Left lung (tissue), 10 donors: Measurements from ENCODE around the gene GRM1. TPM values are rescaled to one million over a fixed set of nuclear protein-coding genes. Genes with fewer than 3 reads are reported as not detected.
"Not testable (repeated sequence)": the region's sequence is repeated elsewhere in the genome, so short reads cannot be mapped to it uniquely, and the experiment has no call there.

Experiments
- ATAC-seq: fragments of 200-7000 bp; cut with Tn5 transposase; one replicate; pipeline ENCODE4 v1.9.1; 2020; ENCODE audit warnings: moderate library complexity
- DNase-seq, 4 donors: peaks; one replicate each; pipeline ENCODE4 v3.0.0-alpha.2; 2013 to 2020
- H3K27ac ChIP-seq, 2 donors: fragments of 200-600 bp; sonication (generic) in 1 of 2; one replicate each; pipeline versions ENCODE4 v1.5.0 to v1.8.0; 2020 to 2021
- H3K27me3 ChIP-seq, 2 donors: fragments of 200-600 bp; sonication (generic) in 1 of 2; one replicate each; pipeline versions ENCODE4 v1.5.0 to v1.8.0; 2020 to 2021
- H3K36me3 ChIP-seq, 2 donors: fragments of 200-600 bp; sonication (generic) in 1 of 2; one replicate each; pipeline versions ENCODE4 v1.5.0 to v1.8.0; 2020 to 2021
- H3K4me1 ChIP-seq, 2 donors: fragments of 200-600 bp; one replicate each; pipeline ENCODE4 v1.8.0; 2021
- H3K4me3 ChIP-seq, 2 donors: fragments of 200-600 bp; sonication (generic) in 1 of 2; one replicate each; pipeline versions ENCODE4 v1.5.0 to v1.8.0; 2020 to 2021; ENCODE audit warnings: mild to moderate bottlenecking in 1 of 2
- H3K9me3 ChIP-seq, 2 donors: fragments of 200-600 bp; sonication (generic) in 1 of 2; one replicate each; pipeline versions ENCODE4 v1.5.0 to v1.8.0; 2020 to 2021
- intact Hi-C, 2 donors: fragments of 100-400 bp; cut with DNase I; formaldehyde crosslinking; loops; one replicate each; pipeline versions ENCODE4 v1.11.2 to v1.14.2; 2022
- polyA plus RNA-seq, 6 donors: library from polyadenylated mRNA; unstranded; fragments of 120-200 nt; gene quantifications; one replicate each; pipeline ENCODE4 v1.2.1, GENCODE V29; 2013; ENCODE audit not compliant: insufficient read length in 6 of 6
- total RNA-seq, 2 donors: library from RNA; stranded (reverse); fragmentation: NEBNext Ultra II Directional; extraction: Animal tissue kit (Norgen Biotek cat#: 25700); gene quantifications; one replicate each; pipeline ENCODE4 v1.2.1, GENCODE V29; 2021
- TF ChIP-seq, protein P1 (sequence below), 2 donors: fragments of 200-600 bp; sonication (generic) in 1 of 2; IDR thresholded peaks; one replicate each; pipeline versions ENCODE4 v1.5.0 to v1.8.0; 2021; ENCODE audit warnings: antibody characterized with exemption in 2 of 2
- donor health status: DM: no; HTN: yes; CAD: no.
- donor health status: DM: no; HTN: no; CAD: no.

The GRM1 gene
- total and polyA plus RNA-seq, 8 donors = 0.04 to 0.10 (median 0.07) TPM; not detected in 1

DNA sequence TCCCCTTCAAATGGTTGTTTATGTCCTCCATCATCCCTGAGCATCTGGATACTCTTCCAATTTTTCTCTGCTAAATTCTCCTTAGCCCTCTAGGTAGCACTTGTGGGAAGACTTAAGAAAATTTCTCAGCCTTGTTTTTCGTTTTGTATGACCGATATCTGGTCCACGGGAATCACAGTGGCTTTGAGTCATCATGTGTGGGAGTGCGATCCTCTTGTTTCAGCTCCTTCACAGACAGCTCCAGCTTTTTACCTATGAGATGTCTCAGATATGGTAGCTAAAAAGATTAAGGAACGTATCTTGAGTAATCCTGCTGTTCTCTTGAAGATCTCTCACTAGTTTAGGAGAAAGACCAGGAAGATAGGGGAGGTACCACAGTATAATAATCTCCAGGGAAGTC is 196.1 kb downstream of the GRM1 start:
- no peak overlapping the region for H3K27ac ChIP-seq
- TF ChIP-seq, protein P1, sequence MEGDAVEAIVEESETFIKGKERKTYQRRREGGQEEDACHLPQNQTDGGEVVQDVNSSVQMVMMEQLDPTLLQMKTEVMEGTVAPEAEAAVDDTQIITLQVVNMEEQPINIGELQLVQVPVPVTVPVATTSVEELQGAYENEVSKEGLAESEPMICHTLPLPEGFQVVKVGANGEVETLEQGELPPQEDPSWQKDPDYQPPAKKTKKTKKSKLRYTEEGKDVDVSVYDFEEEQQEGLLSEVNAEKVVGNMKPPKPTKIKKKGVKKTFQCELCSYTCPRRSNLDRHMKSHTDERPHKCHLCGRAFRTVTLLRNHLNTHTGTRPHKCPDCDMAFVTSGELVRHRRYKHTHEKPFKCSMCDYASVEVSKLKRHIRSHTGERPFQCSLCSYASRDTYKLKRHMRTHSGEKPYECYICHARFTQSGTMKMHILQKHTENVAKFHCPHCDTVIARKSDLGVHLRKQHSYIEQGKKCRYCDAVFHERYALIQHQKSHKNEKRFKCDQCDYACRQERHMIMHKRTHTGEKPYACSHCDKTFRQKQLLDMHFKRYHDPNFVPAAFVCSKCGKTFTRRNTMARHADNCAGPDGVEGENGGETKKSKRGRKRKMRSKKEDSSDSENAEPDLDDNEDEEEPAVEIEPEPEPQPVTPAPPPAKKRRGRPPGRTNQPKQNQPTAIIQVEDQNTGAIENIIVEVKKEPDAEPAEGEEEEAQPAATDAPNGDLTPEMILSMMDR (IDR thresholded peaks at IDR 0.05) = no peak
- no peak for DNase-seq
- no peaks in the 10 kb centered on the region for H3K36me3 ChIP-seq
- no peaks in the 10 kb centered on the region for H3K4me1 ChIP-seq
- intact Hi-C loops = no loop called here
- ATAC-seq = no peak
- no peaks in the 10 kb centered on the region for H3K27me3 ChIP-seq
- H3K4me3 ChIP-seq = no peak overlapping the region
- H3K9me3 ChIP-seq = peaks cover 0 to 3% of the 10 kb centered on the region in 2 donors

DNA sequence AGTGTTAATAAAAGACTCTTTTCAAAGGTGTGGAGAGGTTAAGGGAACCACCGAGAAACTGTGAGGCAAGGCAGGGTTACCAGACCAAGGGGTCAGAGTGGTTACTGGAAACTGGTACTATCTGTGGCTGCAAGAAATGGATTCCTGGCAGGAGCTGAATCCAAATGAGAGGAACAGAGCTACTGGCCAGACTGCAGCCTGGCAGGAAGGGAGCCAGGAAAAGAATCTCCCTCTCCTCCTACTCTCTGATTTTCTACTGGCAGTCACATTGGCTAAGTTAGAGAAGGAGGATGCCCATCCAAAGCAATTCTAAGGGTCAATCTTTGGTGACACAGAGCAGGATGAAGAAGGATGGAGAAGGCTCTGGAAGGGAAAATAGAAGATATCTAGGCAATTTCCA is 211.5 kb downstream of the GRM1 start:
- intact Hi-C loops = no loop called here
- Histone ChIP-seq H3K27ac (no peak overlapping the region), H3K4me3 (no peak overlapping the region), H3K27me3 (no peaks in the 10 kb centered on the region), H3K36me3 (no peaks in the 10 kb centered on the region), H3K9me3 (peaks cover 0 to 19% of the 10 kb centered on the region in 2 donors), H3K4me1 (no peaks in the 10 kb centered on the region)
- ATAC-seq (no peak), DNase-seq (no peak)
- TF ChIP-seq, protein P1 (IDR thresholded peaks at IDR 0.05) = no peak

DNA sequence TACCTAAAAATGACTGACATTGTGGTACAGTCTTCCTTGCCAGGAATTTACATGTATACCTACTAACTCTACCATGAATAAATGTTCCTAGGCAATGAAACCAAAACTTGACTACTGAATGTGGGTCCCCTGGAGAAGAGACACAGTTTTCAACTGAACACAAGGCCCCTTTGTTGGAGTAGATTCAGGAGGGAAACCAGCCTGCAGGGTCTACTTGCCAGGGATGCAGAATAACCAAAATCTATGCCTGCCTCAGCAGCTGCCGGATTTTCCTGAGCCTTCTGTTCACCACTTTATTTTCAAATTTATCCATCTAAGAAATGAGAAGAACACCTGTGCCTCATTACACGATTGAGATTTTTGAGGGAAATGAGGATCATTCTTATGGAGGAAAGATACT is 211.9 kb downstream of the GRM1 start:
- no peak overlapping the region for H3K4me3 ChIP-seq
- H3K9me3 ChIP-seq = peaks cover 0 to 19% of the 10 kb centered on the region in 2 donors
- TF ChIP-seq, protein P1 (IDR thresholded peaks at IDR 0.05) = no peak
- DNase-seq = no peak
- H3K4me1 ChIP-seq = no peaks in the 10 kb centered on the region
- no peaks in the 10 kb centered on the region for H3K36me3 ChIP-seq
- ATAC-seq = no peak
- intact Hi-C loops = no loop called here
- H3K27me3 ChIP-seq = no peaks in the 10 kb centered on the region
- no peak overlapping the region for H3K27ac ChIP-seq

DNA sequence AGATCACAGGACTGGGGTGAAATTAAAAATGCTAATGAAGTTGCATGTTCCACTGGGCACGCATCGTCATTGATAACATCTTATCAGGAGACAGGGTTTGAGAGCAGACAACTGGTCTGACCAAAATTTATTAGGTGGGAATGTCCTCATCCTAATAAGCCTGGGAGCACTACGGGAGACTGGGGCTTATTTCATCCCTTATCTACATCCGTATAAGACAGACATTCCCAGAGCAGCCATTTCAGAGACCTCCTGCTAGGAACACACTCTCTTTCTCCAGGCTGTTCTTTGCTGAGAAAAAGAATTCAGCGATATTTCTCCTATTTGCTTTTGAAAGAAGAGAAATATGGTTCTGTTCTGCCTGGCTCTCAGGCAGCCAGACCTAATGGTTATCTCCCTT is 214.8 kb downstream of the GRM1 start:
- H3K27me3 ChIP-seq, H3K27ac ChIP-seq, intact Hi-C loops, ATAC-seq, H3K4me3 ChIP-seq, H3K36me3 ChIP-seq, DNase-seq, H3K4me1 ChIP-seq: not testable (repeated sequence)
- peaks cover 0 to 19% of the 10 kb centered on the region in 2 donors for H3K9me3 ChIP-seq

DNA sequence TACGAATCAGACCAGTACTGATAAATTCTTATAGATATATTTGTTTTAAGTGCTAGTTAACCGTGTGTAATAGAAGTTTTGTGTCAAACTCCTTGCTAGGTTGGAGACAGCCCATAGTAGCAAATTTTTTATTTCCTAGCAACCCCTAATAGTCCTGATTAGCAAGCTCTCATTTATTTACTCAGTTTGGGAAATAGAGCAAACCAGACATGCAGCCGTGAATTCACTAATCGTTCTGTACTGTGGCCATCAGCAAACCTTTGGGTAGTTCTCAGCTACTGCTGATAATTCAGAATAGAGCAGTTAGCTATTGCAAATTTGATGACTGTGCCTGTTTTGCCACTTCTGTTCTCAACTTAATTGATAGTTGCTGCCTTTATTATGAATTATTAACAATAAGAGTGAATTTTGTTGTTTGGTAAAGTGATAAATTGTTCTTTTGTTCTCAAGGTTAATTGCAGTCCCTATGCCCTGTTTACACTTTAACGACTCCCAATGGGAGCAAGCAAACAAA is 215.8 kb downstream of the GRM1 start:
- H3K9me3 ChIP-seq = peaks cover 0 to 19% of the 10 kb centered on the region in 2 donors
- no peak overlapping the region for H3K4me3 ChIP-seq
- ATAC-seq (no peak), DNase-seq (no peak)
- intact Hi-C loops = no loop called here
- TF ChIP-seq, protein P1 (IDR thresholded peaks at IDR 0.05) = no peak
- no peaks in the 10 kb centered on the region for H3K36me3 ChIP-seq
- no peak overlapping the region for H3K27ac ChIP-seq
- no peaks in the 10 kb centered on the region for H3K4me1 ChIP-seq
- H3K27me3 ChIP-seq = no peaks in the 10 kb centered on the region

DNA sequence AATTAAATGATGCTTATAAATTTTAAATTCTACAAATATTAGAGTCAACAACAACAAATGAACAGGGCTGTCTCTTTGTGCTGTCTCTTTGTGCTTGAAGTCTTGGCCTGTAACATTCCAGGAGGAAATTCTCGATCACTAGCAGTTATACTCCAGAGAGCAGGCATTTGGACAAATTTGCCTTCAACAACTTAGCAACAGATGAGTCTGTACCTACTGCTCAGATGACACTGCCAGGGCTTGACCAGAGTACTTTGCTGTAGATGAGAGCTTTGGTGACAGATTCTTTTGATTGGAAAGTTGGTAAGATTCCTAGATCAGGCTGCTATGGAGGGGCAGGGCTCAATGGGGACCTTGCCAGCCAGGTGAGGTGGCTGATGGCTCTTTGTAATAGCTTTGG is 217.2 kb downstream of the GRM1 start:
- H3K27me3 ChIP-seq = no peaks in the 10 kb centered on the region
- no peaks in the 10 kb centered on the region for H3K36me3 ChIP-seq
- peaks cover 0 to 19% of the 10 kb centered on the region in 2 donors for H3K9me3 ChIP-seq
- no peak overlapping the region for H3K27ac ChIP-seq
- ATAC-seq (no peak), DNase-seq (no peak)
- H3K4me1 ChIP-seq = no peaks in the 10 kb centered on the region
- intact Hi-C loops = no loop called here
- TF ChIP-seq, protein P1 (IDR thresholded peaks at IDR 0.05) = no peak
- no peak overlapping the region for H3K4me3 ChIP-seq
